Fibroblast of mammary gland (primary cell): ENCODE results near the gene EIF2D.

Source experiments
- DNase-seq: peaks from one replicate; pipeline ENCODE4 v3.0.0-alpha.2; 2010; ENCODE audit warnings: low read depth
- H3K4me3 ChIP-seq: 2 replicates; pipeline ENCODE4 v1.5.1; 2011; ENCODE audit warnings: low read depth, mild to moderate bottlenecking, low read length, moderate library complexity; ENCODE audit not compliant: control insufficient read depth
- TF ChIP-seq, protein P1 (sequence below): conservative IDR thresholded peaks from 2 replicates; pipeline ENCODE4 v1.5.1; 2011; ENCODE audit warnings: low read depth, low read length, inconsistent platforms; ENCODE audit not compliant: control insufficient read depth, insufficient read depth

The EIF2D gene

DNA sequence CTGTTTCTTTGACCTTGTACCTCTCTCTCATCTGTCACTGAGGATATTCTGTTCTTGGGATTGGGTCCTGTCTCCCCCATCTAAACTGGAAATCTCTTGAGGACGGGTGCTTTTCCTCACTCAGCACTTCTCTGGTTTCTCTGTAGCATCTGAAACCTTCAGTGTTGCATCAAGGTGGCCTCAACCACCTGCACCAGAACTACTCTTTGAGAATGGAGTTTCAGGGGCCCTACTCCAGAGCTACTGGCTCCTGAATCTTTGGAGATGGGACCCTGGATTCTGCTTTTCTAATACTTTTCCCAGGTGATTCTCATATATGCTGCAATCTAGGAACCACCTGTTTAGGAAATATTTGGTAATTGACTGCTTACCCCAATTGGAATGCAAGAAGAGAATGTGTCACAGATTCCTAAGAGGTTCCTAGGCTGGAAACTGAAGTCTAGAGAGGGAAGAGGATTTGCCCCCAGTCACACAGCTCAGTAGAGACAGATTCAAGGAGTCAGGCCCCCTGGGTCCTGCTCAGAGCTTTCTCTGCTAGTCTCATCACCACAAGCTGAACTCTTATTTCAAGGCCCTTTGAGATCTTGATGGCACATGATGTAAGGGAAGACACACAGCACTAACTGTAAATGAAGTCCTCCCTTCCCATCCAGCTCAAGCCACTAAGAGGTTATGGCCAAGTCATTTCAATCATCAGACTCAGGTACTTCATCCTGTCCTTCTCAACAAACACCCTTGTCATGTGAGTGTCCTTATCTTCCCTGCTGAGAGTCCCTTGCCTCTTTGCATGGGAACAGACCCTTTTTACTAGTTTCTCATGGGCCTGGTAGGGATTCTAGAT lies 48.7 kb downstream of the EIF2D start:
- TF ChIP-seq, protein P1, sequence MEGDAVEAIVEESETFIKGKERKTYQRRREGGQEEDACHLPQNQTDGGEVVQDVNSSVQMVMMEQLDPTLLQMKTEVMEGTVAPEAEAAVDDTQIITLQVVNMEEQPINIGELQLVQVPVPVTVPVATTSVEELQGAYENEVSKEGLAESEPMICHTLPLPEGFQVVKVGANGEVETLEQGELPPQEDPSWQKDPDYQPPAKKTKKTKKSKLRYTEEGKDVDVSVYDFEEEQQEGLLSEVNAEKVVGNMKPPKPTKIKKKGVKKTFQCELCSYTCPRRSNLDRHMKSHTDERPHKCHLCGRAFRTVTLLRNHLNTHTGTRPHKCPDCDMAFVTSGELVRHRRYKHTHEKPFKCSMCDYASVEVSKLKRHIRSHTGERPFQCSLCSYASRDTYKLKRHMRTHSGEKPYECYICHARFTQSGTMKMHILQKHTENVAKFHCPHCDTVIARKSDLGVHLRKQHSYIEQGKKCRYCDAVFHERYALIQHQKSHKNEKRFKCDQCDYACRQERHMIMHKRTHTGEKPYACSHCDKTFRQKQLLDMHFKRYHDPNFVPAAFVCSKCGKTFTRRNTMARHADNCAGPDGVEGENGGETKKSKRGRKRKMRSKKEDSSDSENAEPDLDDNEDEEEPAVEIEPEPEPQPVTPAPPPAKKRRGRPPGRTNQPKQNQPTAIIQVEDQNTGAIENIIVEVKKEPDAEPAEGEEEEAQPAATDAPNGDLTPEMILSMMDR, result no peak
- no peak overlapping the region for H3K4me3 ChIP-seq
- no peak for DNase-seq

DNA sequence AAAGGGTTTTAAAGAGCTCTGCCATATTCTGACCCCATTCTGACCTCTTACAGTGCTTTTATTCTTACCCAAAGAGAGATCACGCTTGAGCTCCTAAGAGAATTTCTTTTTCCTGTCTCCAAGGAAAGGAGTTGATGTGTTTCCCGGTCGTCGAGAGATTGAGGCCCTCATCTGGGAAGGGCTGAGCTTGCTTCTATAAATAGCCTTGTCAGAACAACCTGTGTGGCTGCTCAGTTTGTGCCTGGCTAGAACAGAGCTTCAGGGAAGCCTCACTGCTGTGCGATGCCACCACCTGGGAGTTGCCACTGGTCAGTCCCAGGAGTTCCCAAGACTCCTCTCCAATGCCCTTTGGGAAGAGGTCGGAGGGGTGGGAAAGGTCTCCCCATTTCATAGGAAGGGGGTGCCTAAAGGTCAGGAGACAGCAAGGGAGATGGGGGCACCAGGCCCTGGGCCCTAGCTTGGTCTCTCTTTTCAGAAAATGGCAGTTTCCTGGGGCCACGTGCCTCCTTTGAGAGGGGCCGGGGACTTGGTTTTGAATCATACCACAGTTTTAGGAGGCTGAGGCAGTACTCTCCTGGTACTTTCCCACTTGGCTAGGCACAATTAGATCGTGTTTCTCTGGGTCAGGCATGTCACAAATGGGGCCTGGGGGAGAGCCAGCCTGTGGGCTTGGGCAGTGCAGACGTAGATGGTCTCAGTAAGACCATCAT lies 52.1 kb downstream of the EIF2D start:
- no peak for DNase-seq
- H3K4me3 ChIP-seq, result no peak overlapping the region
- TF ChIP-seq, protein P1, result no peak

DNA sequence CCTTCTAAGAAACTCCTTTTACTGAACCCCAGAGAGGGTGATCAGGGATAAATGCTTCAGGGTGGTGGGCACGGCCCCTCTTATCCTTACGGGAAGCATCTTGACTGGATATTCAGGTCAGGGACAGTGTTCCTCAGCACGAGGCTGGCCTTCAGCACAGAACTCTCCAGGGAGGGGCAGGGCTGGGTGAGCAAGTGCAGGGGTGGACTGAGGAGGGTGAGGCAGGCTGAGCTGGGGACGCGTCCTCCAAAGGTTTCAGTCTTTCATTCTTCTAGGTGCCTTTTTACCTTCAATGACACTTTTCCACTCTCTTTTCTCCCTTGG lies 52.6 kb downstream of the EIF2D start:
- no peak for DNase-seq
- TF ChIP-seq, protein P1, result no peak

DNA sequence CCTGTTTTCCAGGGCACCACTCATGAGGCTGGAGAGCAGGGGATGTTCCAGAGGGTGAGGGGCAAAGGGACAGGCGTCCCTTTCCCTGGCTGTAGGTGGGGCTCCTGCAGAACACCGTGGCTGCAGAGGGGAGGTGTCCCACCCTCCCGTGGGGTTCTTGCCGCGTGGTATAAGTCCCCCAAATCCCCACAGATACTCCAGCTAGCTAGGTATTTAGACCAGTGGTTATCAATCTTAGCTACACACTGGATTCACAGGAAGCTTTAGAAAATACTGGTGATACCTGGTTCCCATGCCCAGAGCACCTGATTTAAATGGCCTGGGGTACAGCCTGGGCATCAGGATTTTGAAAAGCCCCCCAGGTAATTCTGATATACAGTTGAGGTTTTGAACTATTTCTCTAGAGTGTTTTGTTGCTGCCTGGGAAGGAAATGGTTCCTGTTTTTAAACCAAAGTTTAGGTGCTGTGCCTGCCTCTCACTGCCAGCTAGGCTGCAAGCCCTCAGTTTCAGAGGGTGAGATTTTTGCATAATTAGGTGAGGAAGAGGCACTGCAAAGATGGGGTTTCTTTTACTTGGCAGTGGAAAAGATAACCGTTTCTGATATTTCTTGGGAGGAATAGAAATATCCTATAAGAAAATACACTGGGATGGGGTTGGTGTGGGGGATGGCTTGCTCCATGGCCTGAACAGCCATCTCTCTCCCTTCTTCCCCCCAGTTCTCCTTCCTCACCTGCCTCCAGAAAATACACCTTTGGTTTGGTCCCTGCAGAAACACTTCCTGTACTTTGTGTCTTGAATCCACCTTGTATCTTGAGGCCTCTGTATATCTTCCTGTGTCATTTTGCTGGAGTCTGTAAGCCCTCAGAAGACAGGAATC lies 53.2 kb downstream of the EIF2D start:
- no peak for DNase-seq
- TF ChIP-seq, protein P1, result no peak
- H3K4me3 ChIP-seq, result no peak overlapping the region

More for the DNA sequence above, 52.6 kb downstream of the EIF2D start:
- no peak overlapping the region for H3K4me3 ChIP-seq

DNA sequence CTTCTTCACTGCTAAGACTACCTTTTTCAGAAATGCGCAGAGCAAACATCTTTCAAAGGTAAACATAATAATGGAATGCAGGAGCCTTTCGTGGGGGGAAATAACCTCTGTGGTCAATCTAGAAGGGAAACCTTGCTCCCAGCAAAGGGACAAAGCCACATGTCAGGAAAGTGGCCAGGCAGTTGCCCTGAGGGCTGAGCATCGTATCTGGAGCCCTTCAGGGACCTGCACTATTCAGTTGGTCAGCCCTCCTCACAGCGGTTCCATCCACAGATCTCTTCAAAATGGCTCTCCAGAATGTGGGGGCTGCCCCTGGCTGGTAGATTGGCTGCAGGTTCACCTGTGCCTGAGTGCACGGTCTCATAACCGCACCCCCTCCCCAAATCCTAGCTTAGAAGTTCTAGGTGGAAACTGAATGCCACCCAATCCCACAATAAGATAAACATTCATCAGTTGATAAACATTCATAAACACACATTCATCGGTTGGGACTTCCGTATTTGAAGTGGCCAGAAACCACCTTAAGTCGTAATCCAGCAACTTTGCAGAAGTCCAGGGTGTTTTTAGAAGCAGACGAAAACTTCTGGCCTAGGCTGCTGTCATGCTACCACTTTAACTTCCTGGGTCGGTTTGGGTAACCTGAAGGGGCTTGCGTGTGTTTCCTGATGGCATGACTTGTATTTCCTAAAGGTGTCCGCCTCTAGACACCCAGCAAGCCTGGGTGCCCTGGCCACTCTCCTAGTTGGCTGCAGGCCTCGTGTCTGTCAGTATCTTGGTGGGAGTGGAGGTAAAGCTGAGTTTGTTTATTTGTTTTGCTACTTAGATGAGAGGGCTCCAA lies 54.4 kb downstream of the EIF2D start:
- TF ChIP-seq, protein P1, result no peak
- DNase-seq, result no peak
- peak overlapping the region; percentile 33 for H3K4me3 ChIP-seq
